ENCODE measurements around the gene TDP1. TPM values are rescaled to one million over a fixed set of nuclear protein-coding genes. Genes with fewer than 3 reads are reported as not detected.

TDP1 gene
- total and polyA plus RNA-seq, 2 of the 13 experiments (the other 11 are each of a cell fraction or from before 2014, with no cell fraction given), result 16.4 to 31.2 TPM

GRCh38 chr14:89954070-89955021 is 1.4 kb upstream of the TDP1 start, which contains the start of gene EFCAB11 (continued):
- TF ChIP-seq ZBTB10 (CRISPR knock-in tag; IDR thresholded peaks at IDR 0.05; ENCODE audit: borderline replicate concordance) (no peak), ZKSCAN8 (CRISPR knock-in tag; IDR thresholded peaks at IDR 0.05; ENCODE audit: borderline replicate concordance) (no peak), NR2F2 (IDR thresholded peaks at IDR 0.05; ENCODE audit: borderline replicate concordance, low read depth) (no peak), HINFP (CRISPR knock-in tag; IDR thresholded peaks at IDR 0.05; ENCODE audit: low read depth) (peak; percentile 77; the same call in 1 of the 2 replicates), CBFB (CRISPR knock-in tag; IDR thresholded peaks at IDR 0.05) (no peak), TFDP2 (CRISPR knock-in tag; IDR thresholded peaks at IDR 0.05) (peak; percentile 92), ZNF569 (CRISPR knock-in tag; IDR thresholded peaks at IDR 0.05; ENCODE audit: borderline replicate concordance) (no peak), ZBTB2 (CRISPR knock-in tag; IDR thresholded peaks at IDR 0.05; ENCODE audit: low read depth) (no peak), SPEN (CRISPR knock-in tag; IDR thresholded peaks at IDR 0.05; ENCODE audit: low read depth) (peak; percentile 62), NFE2 (CRISPR knock-in tag; IDR thresholded peaks at IDR 0.05) (no peak), SRY (CRISPR knock-in tag; IDR thresholded peaks at IDR 0.05) (peak; percentile 76; the same call in 1 of the 2 replicates), ZNF792 (CRISPR knock-in tag; IDR thresholded peaks at IDR 0.05) (no peak), ZNF251 (CRISPR knock-in tag; IDR thresholded peaks at IDR 0.05) (no peak), TCF12 (IDR thresholded peaks at IDR 0.05) (no peak), TCF12 (CRISPR knock-in tag; IDR thresholded peaks at IDR 0.05) (no peak; the same call in 1 of the 2 replicates), SETDB1 (CRISPR knock-in tag; IDR thresholded peaks at IDR 0.05; ENCODE audit: borderline replicate concordance) (no peak), HNRNPK (IDR thresholded peaks at IDR 0.05; ENCODE audit: low read depth, low read length, poor library complexity, severe bottlenecking) (no peak), HMG20A (CRISPR knock-in tag; IDR thresholded peaks at IDR 0.05; ENCODE audit: borderline replicate concordance) (no peak), ZKSCAN5 (CRISPR knock-in tag; IDR thresholded peaks at IDR 0.05) (no peak), NFKB2 (CRISPR knock-in tag; IDR thresholded peaks at IDR 0.05; ENCODE audit: borderline replicate concordance) (no peak; the same call in 1 of the 2 replicates), HOXA3 (CRISPR knock-in tag; IDR thresholded peaks at IDR 0.05) (peak; percentile 39; the same call in 1 of the 2 replicates), ELF1 (CRISPR knock-in tag; IDR thresholded peaks at IDR 0.05) (peak; percentile 48; the same call in 1 of the 2 replicates), IKZF1 (IDR thresholded peaks at IDR 0.05) (no peak), FOSL1 (CRISPR knock-in tag; IDR thresholded peaks at IDR 0.05; ENCODE audit: borderline replicate concordance) (no peak)

All from HepG2 (cell line).